Sigmoid colon (tissue), 7 donors: ENCODE data around the gene MCOLN3. TPM values are rescaled to one million over a fixed set of nuclear protein-coding genes. Genes with fewer than 3 reads are reported as not detected.
A peak's percentile ranks its signal among the peaks of the same experiment; 100 is the strongest.

Experiments
- DNase-seq: peaks from one replicate; pipeline ENCODE4 v3.0.0-alpha.2; 2019
- H3K27ac ChIP-seq, 4 donors: fragments of 200-600 bp; sonication (generic); one replicate each; pipeline ENCODE4 v1.5.1; 2016 to 2019; ENCODE audit warnings: mild to moderate bottlenecking in 1 of 4
- H3K27me3 ChIP-seq, 3 donors: fragments of 200-600 bp; sonication (generic); one replicate each; pipeline ENCODE4 v1.5.1; 2019; ENCODE audit warnings: mild to moderate bottlenecking in 1 of 3
- H3K36me3 ChIP-seq, 4 donors: fragments of 200-600 bp; sonication (generic); one replicate each; pipeline ENCODE4 v1.5.1; 2016 to 2019
- H3K4me1 ChIP-seq, 4 donors: fragments of 200-600 bp; sonication (generic); one replicate each; pipeline ENCODE4 v1.5.1; 2017 to 2019
- H3K4me3 ChIP-seq, 4 donors: fragments of 200-600 bp; sonication (generic); one replicate each; pipeline ENCODE4 v1.5.1; 2017 to 2019; ENCODE audit warnings: mild to moderate bottlenecking in 2 of 4, moderate library complexity in 1 of 4
- H3K9me3 ChIP-seq, 4 donors: fragments of 200-600 bp in 3 of 4; sonication (generic) in 3 of 4; one replicate each; pipeline versions ENCODE4 v1.5.1 to v1.6.1; 2013 to 2019
- EP300 ChIP-seq, 4 donors: sonication (generic); formaldehyde crosslinking; IDR thresholded peaks; one replicate each; pipeline ENCODE4 v1.6.1; 2017; ENCODE audit warnings: antibody characterized with exemption in 4 of 4
- POLR2A ChIP-seq, 2 donors: fragments of 450-650 bp; IDR thresholded peaks; one replicate each; pipeline ENCODE4 v1.6.1; 2016; ENCODE audit warnings: antibody characterized with exemption in 2 of 2, mild to moderate bottlenecking in 2 of 2, moderate library complexity in 2 of 2
- POLR2AphosphoS5 ChIP-seq, 4 donors: sonication (generic); formaldehyde crosslinking; IDR thresholded peaks; one replicate each; pipeline ENCODE4 v1.6.1; 2017; ENCODE audit warnings: antibody characterized with exemption in 4 of 4
- WGBS, 2 donors: extraction: QIAGEN DNeasy Blood & Tissue Kit; methylation state at CpG; one replicate each; pipeline ENCODE4 v1.1.7; 2013; 5-methylcytosine and 5-hydroxymethylcytosine counted together
- intact Hi-C: fragments of 100-400 bp; cut with DNase I; formaldehyde crosslinking; loops from one replicate; pipeline ENCODE4 v1.15.1; 2023
- polyA plus RNA-seq, 3 donors: library from polyadenylated mRNA; stranded (reverse); fragments of 200-250 nt; gene quantifications; one replicate each; pipeline ENCODE4 v1.2.3, GENCODE V29; 2013
- total RNA-seq, 4 donors: library from RNA; depleted of rRNA; stranded (reverse); fragments of >200 nt; gene quantifications; one replicate each; pipeline ENCODE4 v1.1.0, GENCODE V29; 2016
- TF ChIP-seq, protein P1 (sequence below), 4 experiments: fragments of 450-650 bp in 3 of 4; fragments of 200-600 bp in 1 of 4; IDR thresholded peaks; one replicate each; pipeline ENCODE4 v1.5.1; 2016 to 2019; ENCODE audit warnings: antibody characterized with exemption in 4 of 4, mild to moderate bottlenecking in 3 of 4, moderate library complexity in 2 of 4
- donor health status: healthy with polysubstance abuse.
- donor health status: Bipolar disorder and iron deficiency.
- donor health status: healthy.

Gene MCOLN3
- total and polyA plus RNA-seq, 7 donors: 0.23 to 10.8 (median 1.6) TPM

DNA sequence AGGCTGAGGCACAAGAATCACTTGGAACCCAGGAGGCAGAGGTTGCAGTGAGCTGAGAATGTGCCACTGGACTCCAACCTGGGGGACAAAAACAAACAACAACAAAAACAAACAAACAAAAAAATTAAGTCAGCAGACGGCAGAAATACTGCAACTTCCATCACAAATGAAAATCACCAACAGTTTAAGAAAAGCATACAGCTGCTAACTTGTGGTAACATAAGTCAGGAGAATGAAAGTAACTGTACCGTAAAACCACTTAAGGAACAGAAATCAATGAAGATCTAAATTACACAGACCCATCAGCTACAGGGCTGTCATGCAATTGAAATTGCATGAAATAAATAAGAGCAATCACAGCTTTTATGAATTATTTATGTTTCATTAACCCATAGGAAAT lies 76.3 kb downstream of the MCOLN3 start:
- Histone ChIP-seq H3K27ac (no peak overlapping the region), H3K4me1 (no peaks in the 10 kb centered on the region), H3K27me3 (no peaks in the 10 kb centered on the region), H3K4me3 (no peak overlapping the region), H3K36me3 (no peaks in the 10 kb centered on the region), H3K9me3 (no peaks in the 10 kb centered on the region)
- DNase-seq: no peak
- 56 to 67% methylated on average over 2 of the region's 2 CpGs for WGBS, 2 donors
- intact Hi-C loops: no loop called here
- TF ChIP-seq EP300 (IDR thresholded peaks at IDR 0.05) (no peak), POLR2A (IDR thresholded peaks at IDR 0.05) (no peak), POLR2AphosphoS5 (IDR thresholded peaks at IDR 0.05) (no peak)
- TF ChIP-seq, protein P1, sequence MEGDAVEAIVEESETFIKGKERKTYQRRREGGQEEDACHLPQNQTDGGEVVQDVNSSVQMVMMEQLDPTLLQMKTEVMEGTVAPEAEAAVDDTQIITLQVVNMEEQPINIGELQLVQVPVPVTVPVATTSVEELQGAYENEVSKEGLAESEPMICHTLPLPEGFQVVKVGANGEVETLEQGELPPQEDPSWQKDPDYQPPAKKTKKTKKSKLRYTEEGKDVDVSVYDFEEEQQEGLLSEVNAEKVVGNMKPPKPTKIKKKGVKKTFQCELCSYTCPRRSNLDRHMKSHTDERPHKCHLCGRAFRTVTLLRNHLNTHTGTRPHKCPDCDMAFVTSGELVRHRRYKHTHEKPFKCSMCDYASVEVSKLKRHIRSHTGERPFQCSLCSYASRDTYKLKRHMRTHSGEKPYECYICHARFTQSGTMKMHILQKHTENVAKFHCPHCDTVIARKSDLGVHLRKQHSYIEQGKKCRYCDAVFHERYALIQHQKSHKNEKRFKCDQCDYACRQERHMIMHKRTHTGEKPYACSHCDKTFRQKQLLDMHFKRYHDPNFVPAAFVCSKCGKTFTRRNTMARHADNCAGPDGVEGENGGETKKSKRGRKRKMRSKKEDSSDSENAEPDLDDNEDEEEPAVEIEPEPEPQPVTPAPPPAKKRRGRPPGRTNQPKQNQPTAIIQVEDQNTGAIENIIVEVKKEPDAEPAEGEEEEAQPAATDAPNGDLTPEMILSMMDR (IDR thresholded peaks at IDR 0.05): no peak

DNA sequence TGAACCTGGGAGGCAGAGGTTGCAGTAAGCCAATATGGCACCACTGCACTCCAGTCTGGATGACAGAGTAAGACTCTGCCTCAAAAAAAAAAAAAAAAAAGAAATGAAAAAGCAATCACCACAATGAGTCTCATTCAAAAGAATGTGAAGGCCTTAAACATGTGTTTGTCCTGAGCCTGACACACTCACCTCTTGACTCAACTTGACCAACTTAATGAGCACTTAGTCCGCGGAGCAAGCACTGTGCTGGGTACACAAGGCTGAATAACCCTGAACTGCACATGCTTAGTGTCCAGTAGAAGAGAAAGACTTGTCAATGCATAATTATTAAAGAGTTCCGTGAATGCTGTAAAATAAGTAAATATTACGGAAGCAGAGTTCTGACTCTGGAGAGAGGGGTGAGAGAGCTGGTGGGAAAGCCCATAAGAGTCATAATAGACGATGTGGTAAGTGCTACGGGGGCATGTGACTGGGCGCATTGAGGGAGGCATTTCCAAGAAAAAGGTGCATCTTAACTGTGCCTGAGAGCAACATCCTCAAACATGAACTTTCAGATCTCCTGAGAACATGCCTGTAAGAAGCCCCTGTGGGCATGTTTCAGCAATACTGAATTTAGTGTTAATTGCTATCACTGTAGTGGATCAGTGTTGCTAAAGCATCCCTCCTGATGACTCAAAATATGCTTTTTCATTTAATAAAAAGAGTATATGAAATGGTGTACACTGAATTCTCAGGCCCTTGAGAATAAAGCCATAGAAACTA lies 78.6 kb downstream of the MCOLN3 start:
- H3K4me1 ChIP-seq: no peaks in the 10 kb centered on the region
- no peaks in the 10 kb centered on the region for H3K9me3 ChIP-seq
- H3K27ac ChIP-seq: no peak overlapping the region
- no peaks in the 10 kb centered on the region for H3K36me3 ChIP-seq
- no peak overlapping the region for H3K4me3 ChIP-seq
- intact Hi-C loops: no loop called here
- TF ChIP-seq EP300 (IDR thresholded peaks at IDR 0.05) (no peak), POLR2A (IDR thresholded peaks at IDR 0.05) (no peak), POLR2AphosphoS5 (IDR thresholded peaks at IDR 0.05) (no peak)
- TF ChIP-seq, protein P1 (IDR thresholded peaks at IDR 0.05): no peak
- no peak for DNase-seq
- 92 to 93% methylated on average over 7 of the region's 7 CpGs for WGBS, 2 donors
- H3K27me3 ChIP-seq: no peaks in the 10 kb centered on the region

DNA sequence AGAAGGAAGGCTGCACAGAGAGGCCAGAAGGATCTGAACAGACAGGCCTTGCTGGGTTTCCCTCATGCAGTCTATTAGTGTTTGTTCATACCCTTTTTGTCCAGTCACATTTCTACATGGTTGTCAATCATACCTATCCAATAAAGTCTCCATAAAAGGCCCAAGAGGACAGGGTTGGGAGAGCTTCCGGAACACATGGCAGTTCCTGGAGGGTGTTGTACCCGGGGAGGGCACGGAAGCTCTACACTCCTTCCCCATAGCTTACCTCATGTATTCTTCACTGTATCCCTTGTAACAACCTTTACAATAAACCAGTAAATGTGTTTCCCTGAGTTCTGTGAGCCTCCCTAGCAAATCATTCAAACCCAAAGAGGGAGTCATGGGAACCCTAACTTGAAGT lies 79.4 kb downstream of the MCOLN3 start:
- Histone ChIP-seq H3K9me3 (no peaks in the 10 kb centered on the region), H3K4me1 (no peaks in the 10 kb centered on the region), H3K4me3 (no peak overlapping the region), H3K36me3 (no peaks in the 10 kb centered on the region), H3K27me3 (no peaks in the 10 kb centered on the region), H3K27ac (peak overlapping the region in 1 of 4 donors; percentile 34)
- intact Hi-C loops: no loop called here
- WGBS, 2 donors: 21 to 75% methylated on average over 3 of the region's 3 CpGs
- DNase-seq: no peak
- no peak for TF ChIP-seq EP300 (IDR thresholded peaks at IDR 0.05)
- TF ChIP-seq POLR2A (IDR thresholded peaks at IDR 0.05): no peak
- TF ChIP-seq, protein P1 (IDR thresholded peaks at IDR 0.05): no peak
- TF ChIP-seq POLR2AphosphoS5 (IDR thresholded peaks at IDR 0.05): no peak

DNA sequence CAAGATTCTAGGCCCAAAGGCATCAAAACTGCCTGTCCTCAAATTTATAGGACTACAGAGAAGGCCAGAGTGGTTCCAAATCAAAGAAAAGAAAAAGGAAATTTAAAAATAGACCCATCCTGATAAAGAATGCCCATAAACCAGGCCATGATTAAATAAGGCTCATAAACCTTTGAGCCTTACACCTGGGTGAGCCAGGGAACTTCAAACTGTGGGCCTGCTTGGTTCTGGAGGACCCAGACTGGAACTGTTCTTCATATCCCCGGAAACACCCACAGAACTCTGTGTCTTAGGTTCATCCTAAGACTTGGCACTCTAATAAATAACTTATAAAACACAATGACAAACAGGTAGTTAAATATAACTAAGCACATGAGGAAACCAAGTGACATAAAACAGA lies 80.2 kb downstream of the MCOLN3 start:
- DNase-seq: no peak
- Histone ChIP-seq H3K4me1 (no peaks in the 10 kb centered on the region), H3K4me3 (no peak overlapping the region), H3K27me3 (no peaks in the 10 kb centered on the region), H3K36me3 (no peaks in the 10 kb centered on the region), H3K9me3 (no peaks in the 10 kb centered on the region), H3K27ac (peak overlapping the region in 1 of 4 donors; percentile 34)
- WGBS, 2 donors: 15 to 70% methylated on average over 1 of the region's 1 CpG
- TF ChIP-seq, protein P1 (IDR thresholded peaks at IDR 0.05): no peak
- TF ChIP-seq POLR2AphosphoS5 (IDR thresholded peaks at IDR 0.05): peak in 1 of 4 donors; percentile 29
- intact Hi-C loops: no loop called here

Other genes starting within 250 kb of the MCOLN3 start
- gene LPAR3, start 155.3 kb downstream of the MCOLN3 start, total RNA-seq: not detected
- 1 to 10 TPM in 1 of 3 donors, under 1 TPM in 2; 0.23 to 1.4 (median 0.60) TPM for gene LPAR3, start 155.3 kb downstream of the MCOLN3 start, polyA plus RNA-seq
- gene MCOLN2, start 51.4 kb downstream of the MCOLN3 start, total RNA-seq: 10 to 100 TPM in 1 of 4 donors, 1 to 10 TPM in 1, under 1 TPM in 2; 0.54 to 12.5 (median 1.0) TPM
- 10 to 100 TPM in 1 of 3 donors, 1 to 10 TPM in 2; 4.9 to 15.0 (median 6.0) TPM for gene MCOLN2, start 51.4 kb downstream of the MCOLN3 start, polyA plus RNA-seq
- 10 to 100 TPM; 39.3 to 87.3 (median 54.6) TPM for gene SYDE2, start 152.5 kb upstream of the MCOLN3 start, total RNA-seq
- 1 to 10 TPM in 2 of 3 donors, under 1 TPM in 1; 0.46 to 2.4 (median 1.2) TPM for gene SYDE2, start 152.5 kb upstream of the MCOLN3 start, polyA plus RNA-seq
- 10 to 100 TPM in 3 of 4 donors, 1 to 10 TPM in 1; 8.9 to 31.1 (median 19.4) TPM for gene C1orf52, start 211.2 kb upstream of the MCOLN3 start, total RNA-seq
- gene C1orf52, start 211.2 kb upstream of the MCOLN3 start, polyA plus RNA-seq: 10 to 100 TPM; 13.2 to 24.0 (median 13.4) TPM
- 10 to 100 TPM in 2 of 4 donors, 1 to 10 TPM in 2; 6.7 to 14.2 (median 9.7) TPM for gene BCL10, start 228.1 kb upstream of the MCOLN3 start, total RNA-seq
- 10 to 100 TPM; 33.6 to 49.7 (median 40.8) TPM for gene BCL10, start 228.1 kb upstream of the MCOLN3 start, polyA plus RNA-seq